A549 (cell line): ENCODE data around the gene APBB3. TPM values are rescaled to one million over a fixed set of nuclear protein-coding genes. Genes with fewer than 3 reads are reported as not detected.

Experiments
- ATAC-seq, 2 experiments: fragments of 200-7000 bp in 1 of 2; fragments of >200 bp in 1 of 2; cut with Nextera tagmentation in 1 of 2; cut with Tn5 transposase in 1 of 2; 3 replicates each; pipeline versions ENCODE4 v1.8.0 to v1.9.1; 2018 to 2020; ENCODE audit warnings: mild to moderate bottlenecking in 1 of 2, moderate library complexity in 1 of 2
- CTCF ChIA-PET: fragments of 300-600 bp; sonication (Branson Sonifier 250); formaldehyde crosslinking; extraction: SDS; loops from one replicate; lab custom pipeline; 2021; ENCODE audit warnings: antibody characterized with exemption, inconsistent platforms; lab: Yijun Ruan, JAX
- POLR2A ChIA-PET: fragments of 350-600 bp; formaldehyde crosslinking; extraction: SDS; loops from one replicate; lab custom pipeline; 2021; ENCODE audit warnings: antibody characterized with exemption, inconsistent platforms; lab: Yijun Ruan, JAX
- DNase-seq, 2 experiments: peaks; one replicate each; pipeline versions ENCODE4 v3.0.0 to v3.0.0-alpha.2; 2011 to 2016; ENCODE audit warnings: low read depth in 1 of 2, low spot score in 1 of 2
- FAIRE-seq: peaks from 2 replicates; lab custom pipeline; 2011; peaks lifted over from hg19 to GRCh38; lab: Jason Lieb, UNC
- H3K27ac ChIP-seq, 2 experiments: fragments of >200 bp; sonication (Bioruptor Twin); formaldehyde crosslinking; 3 replicates each; pipeline ENCODE4 v1.5.1; 2016 to 2017
- H3K4me1 ChIP-seq: fragments of >200 bp; sonication (Bioruptor Twin); formaldehyde crosslinking; 3 replicates; pipeline ENCODE4 v1.6.1; 2016
- H3K4me2 ChIP-seq: fragments of >200 bp; sonication (Bioruptor Twin); formaldehyde crosslinking; 3 replicates; pipeline ENCODE4 v1.6.1; 2016
- H3K4me3 ChIP-seq: fragments of >200 bp; sonication (Bioruptor Twin); formaldehyde crosslinking; 3 replicates; pipeline ENCODE4 v1.5.1; 2016
- H3K9me3 ChIP-seq: fragments of >200 bp; sonication (Bioruptor Twin); formaldehyde crosslinking; 3 replicates; pipeline ENCODE4 v1.6.1; 2016
- CBX2 ChIP-seq: fragments of 200-600 bp; sonication (generic); IDR thresholded peaks from 2 replicates; pipeline ENCODE4 v1.6.1; 2016; ENCODE audit warnings: low read depth, mild to moderate bottlenecking, borderline replicate concordance
- CEBPB ChIP-seq, 2 experiments: fragments of >200 bp in 1 of 2; sonication (Bioruptor Twin) in 1 of 2; formaldehyde crosslinking in 1 of 2; IDR thresholded peaks; 2 replicates each; pipeline ENCODE4 v1.6.1; 2012 to 2016
- EHF ChIP-seq: fragments of 250-450 bp; sonication (Bioruptor Pico); IDR thresholded peaks from 2 replicates; pipeline ENCODE4 v1.5.0; 2020; ENCODE audit warnings: mild to moderate bottlenecking
- HDAC2 ChIP-seq: fragments of 200-600 bp; sonication (generic); IDR thresholded peaks from 2 replicates; pipeline ENCODE4 v1.6.1; 2016
- HOXA7 ChIP-seq: fragments of 250-450 bp; sonication (Bioruptor Pico); IDR thresholded peaks from 2 replicates; pipeline ENCODE4 v1.5.0; 2020; ENCODE audit warnings: mild to moderate bottlenecking, moderate library complexity
- KDM1A ChIP-seq: fragments of 200-600 bp; sonication (generic); IDR thresholded peaks from 2 replicates; pipeline ENCODE4 v1.6.1; 2016; ENCODE audit warnings: low read depth, mild to moderate bottlenecking
- MYC ChIP-seq: IDR thresholded peaks from 2 replicates; pipeline ENCODE4 v1.6.1; 2012; ENCODE audit warnings: mild to moderate bottlenecking, inconsistent platforms, low read length, improper control_type of control experiment, borderline replicate concordance
- NFE2L2 ChIP-seq: fragments of 150-350 bp; conservative IDR thresholded peaks from 2 replicates; pipeline ENCODE4 v1.6.1; 2014; ENCODE audit warnings: low read length
- NR3C1 ChIP-seq: fragments of >200 bp; sonication (Bioruptor Twin); formaldehyde crosslinking; IDR thresholded peaks from 3 replicates; pipeline ENCODE4 v1.6.1; 2017
- PHF8 ChIP-seq: fragments of 200-600 bp; sonication (generic); IDR thresholded peaks from 2 replicates; pipeline ENCODE4 v1.6.1; 2016; ENCODE audit warnings: low read depth, mild to moderate bottlenecking, antibody characterized with exemption, moderate library complexity, borderline replicate concordance
- RAD21 ChIP-seq, 2 experiments: fragments of >200 bp in 1 of 2; sonication (Bioruptor Twin) in 1 of 2; formaldehyde crosslinking in 1 of 2; IDR thresholded peaks in 1 of 2; conservative IDR thresholded peaks in 1 of 2; 2 replicates in 1 of 2; 3 replicates in 1 of 2; pipeline ENCODE4 v1.6.1; 2012 to 2018; ENCODE audit warnings: inconsistent platforms in 1 of 2
- RCOR1 ChIP-seq: fragments of 150-350 bp; IDR thresholded peaks from 2 replicates; pipeline ENCODE4 v1.6.1; 2014; ENCODE audit warnings: antibody characterized with exemption, low read length, low read depth
- RFX5 ChIP-seq: fragments of 450-650 bp; IDR thresholded peaks from 2 replicates; pipeline ENCODE4 v1.7.1; 2014; ENCODE audit warnings: antibody characterized with exemption, mild to moderate bottlenecking, moderate library complexity
- SMC3 ChIP-seq: fragments of >200 bp; sonication (Bioruptor Twin); formaldehyde crosslinking; IDR thresholded peaks from 3 replicates; pipeline ENCODE4 v1.6.1; 2018; ENCODE audit warnings: inconsistent platforms
- TFCP2L1 ChIP-seq: fragments of 250-450 bp; sonication (Bioruptor Pico); IDR thresholded peaks from 2 replicates; pipeline ENCODE4 v1.5.0; 2021; ENCODE audit warnings: mild to moderate bottlenecking
- TP53 ChIP-seq: fragments of 250-450 bp; sonication (Bioruptor Pico); IDR thresholded peaks from 2 replicates; pipeline ENCODE4 v1.5.0; 2021; ENCODE audit warnings: mild to moderate bottlenecking, moderate library complexity
- ZSCAN20 ChIP-seq: fragments of 250-450 bp; sonication (Bioruptor Pico); IDR thresholded peaks from 2 replicates; pipeline ENCODE4 v1.8.0; 2022; ENCODE audit warnings: mild to moderate bottlenecking, moderate library complexity
- WGBS: methylation state at CpG from one replicate; pipeline ENCODE4 v1.1.6; 2017; ENCODE audit errors: missing lambda C conversion rate; 5-methylcytosine and 5-hydroxymethylcytosine counted together
- polyA plus RNA-seq, 4 experiments: library from polyadenylated mRNA; depleted of rRNA in 3 of 4; stranded (reverse); fragments of >200 nt; fragmentation: RNase III in 1 of 4; extraction: RNeasy Plus Mini Kit Qiagen cat#74134 plus additional on column Dnase treatment in 1 of 4; gene quantifications; 2 replicates in 3 of 4; 3 replicates in 1 of 4; pipeline ENCODE4 v1.2.3, GENCODE V29; 2011 to 2017
- TF ChIP-seq, protein P1 (sequence below): fragments of >200 bp; sonication (Bioruptor Twin); formaldehyde crosslinking; IDR thresholded peaks from 2 replicates; pipeline ENCODE4 v1.6.1; 2016
- TF ChIP-seq, protein P2 (sequence below): fragments of 450-650 bp; IDR thresholded peaks from 2 replicates; pipeline ENCODE4 v1.6.1; 2014; ENCODE audit warnings: antibody characterized with exemption
- TF ChIP-seq, protein P3 (sequence below): fragments of >200 bp; sonication (Bioruptor Twin); formaldehyde crosslinking; IDR thresholded peaks from 3 replicates; pipeline ENCODE4 v1.6.1; 2016
- TF ChIP-seq, protein P4 (sequence below): fragments of 250-450 bp; sonication (Bioruptor Pico); IDR thresholded peaks from 2 replicates; pipeline ENCODE4 v1.5.0; 2021; ENCODE audit warnings: mild to moderate bottlenecking, moderate library complexity, borderline replicate concordance

APBB3 gene
- polyA plus RNA-seq, 2 of the 4 experiments (the other 2 are of a cell fraction): 9.4 to 11.7 TPM

DNA sequence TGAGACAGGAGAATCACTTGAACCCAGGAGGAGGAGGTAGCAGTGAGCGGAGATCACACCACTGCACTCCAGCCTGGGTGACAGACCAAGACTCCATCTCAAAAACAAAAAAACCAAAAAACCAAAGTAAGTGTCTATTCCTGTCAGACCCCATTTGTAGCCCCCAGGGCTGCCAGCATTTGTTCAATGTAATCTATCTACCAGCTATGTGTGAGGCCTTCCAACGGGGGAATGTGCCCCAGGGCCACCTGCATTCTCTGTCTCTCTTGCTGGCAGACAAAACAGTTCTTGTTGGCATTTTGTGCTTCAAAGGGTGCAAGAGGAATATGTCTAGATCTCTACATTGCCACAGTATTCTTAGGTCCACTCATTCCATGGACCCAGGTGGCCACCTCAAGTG is 34.4 kb upstream of the APBB3 start:
- Histone ChIP-seq H3K9me3 (no peaks in the 10 kb centered on the region), H3K4me2 (no peak overlapping the region), H3K4me3 (no peak overlapping the region), H3K4me1 (no peaks in the 10 kb centered on the region), H3K27ac (no peak overlapping the region)
- no peak for FAIRE-seq
- ChIA-PET POLR2A (no interaction called here), CTCF (no interaction called here)
- TF ChIP-seq PHF8: no peak
- no peak for TF ChIP-seq HOXA7 (CRISPR knock-in tag)
- TF ChIP-seq CBX2: no peak
- no peak for TF ChIP-seq EHF (CRISPR knock-in tag)
- TF ChIP-seq MYC: no peak
- 82% methylated on average over 2 of the region's 2 CpGs for WGBS
- DNase-seq: no peak
- ATAC-seq: no peak

DNA sequence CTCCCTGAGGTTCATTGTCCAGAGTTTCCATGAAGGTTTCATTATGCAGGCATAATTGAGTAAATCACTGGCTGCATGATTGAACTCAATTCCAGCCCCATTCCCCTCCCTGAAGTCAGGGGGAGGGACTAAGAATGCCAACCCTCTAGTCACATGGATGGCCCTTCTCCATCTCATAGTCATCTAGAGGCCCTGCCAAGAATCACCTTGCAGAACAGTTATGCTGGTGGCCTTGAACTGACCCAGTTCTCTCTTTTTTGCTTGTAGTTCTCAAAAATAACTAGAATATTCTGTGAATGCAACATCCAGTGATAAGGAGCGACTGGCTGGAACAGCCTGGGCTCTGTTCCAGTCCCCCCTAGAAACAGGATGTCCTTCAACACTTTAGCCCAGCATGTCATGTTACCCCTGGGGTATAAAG is 31.9 kb upstream of the APBB3 start:
- Histone ChIP-seq H3K27ac (no peak overlapping the region), H3K4me2 (no peak overlapping the region), H3K4me3 (no peak overlapping the region), H3K9me3 (no peaks in the 10 kb centered on the region), H3K4me1 (no peaks in the 10 kb centered on the region)
- DNase-seq: no peak
- ChIA-PET POLR2A (no interaction called here), CTCF (interaction anchor here (1.0 kb wide), 1 partner anchor 15 kb away, joined by 3 read pairs; no protein-coding TSS in a partner anchor)
- no peak for FAIRE-seq
- 82% methylated on average over 1 of the region's 1 CpG for WGBS
- no peak for TF ChIP-seq TFCP2L1
- TF ChIP-seq, protein P1, sequence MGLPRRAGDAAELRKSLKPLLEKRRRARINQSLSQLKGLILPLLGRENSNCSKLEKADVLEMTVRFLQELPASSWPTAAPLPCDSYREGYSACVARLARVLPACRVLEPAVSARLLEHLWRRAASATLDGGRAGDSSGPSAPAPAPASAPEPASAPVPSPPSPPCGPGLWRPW: no peak
- TF ChIP-seq RCOR1: no peak
- no peak for TF ChIP-seq KDM1A
- no peak for TF ChIP-seq TP53
- TF ChIP-seq, protein P2, sequence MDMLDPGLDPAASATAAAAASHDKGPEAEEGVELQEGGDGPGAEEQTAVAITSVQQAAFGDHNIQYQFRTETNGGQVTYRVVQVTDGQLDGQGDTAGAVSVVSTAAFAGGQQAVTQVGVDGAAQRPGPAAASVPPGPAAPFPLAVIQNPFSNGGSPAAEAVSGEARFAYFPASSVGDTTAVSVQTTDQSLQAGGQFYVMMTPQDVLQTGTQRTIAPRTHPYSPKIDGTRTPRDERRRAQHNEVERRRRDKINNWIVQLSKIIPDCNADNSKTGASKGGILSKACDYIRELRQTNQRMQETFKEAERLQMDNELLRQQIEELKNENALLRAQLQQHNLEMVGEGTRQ: no peak
- TF ChIP-seq RAD21 (conservative IDR thresholded peaks at IDR 0.05 in 1 of 2, IDR thresholded peaks at IDR 0.05 in 1 of 2): no peak
- TF ChIP-seq, protein P3, sequence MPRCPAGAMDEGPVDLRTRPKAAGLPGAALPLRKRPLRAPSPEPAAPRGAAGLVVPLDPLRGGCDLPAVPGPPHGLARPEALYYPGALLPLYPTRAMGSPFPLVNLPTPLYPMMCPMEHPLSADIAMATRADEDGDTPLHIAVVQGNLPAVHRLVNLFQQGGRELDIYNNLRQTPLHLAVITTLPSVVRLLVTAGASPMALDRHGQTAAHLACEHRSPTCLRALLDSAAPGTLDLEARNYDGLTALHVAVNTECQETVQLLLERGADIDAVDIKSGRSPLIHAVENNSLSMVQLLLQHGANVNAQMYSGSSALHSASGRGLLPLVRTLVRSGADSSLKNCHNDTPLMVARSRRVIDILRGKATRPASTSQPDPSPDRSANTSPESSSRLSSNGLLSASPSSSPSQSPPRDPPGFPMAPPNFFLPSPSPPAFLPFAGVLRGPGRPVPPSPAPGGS: no peak
- TF ChIP-seq CEBPB (IDR thresholded peaks at IDR 0.05): no peak
- no peak for TF ChIP-seq ZSCAN20 (CRISPR knock-in tag)
- TF ChIP-seq NFE2L2: no peak
- TF ChIP-seq, protein P4, sequence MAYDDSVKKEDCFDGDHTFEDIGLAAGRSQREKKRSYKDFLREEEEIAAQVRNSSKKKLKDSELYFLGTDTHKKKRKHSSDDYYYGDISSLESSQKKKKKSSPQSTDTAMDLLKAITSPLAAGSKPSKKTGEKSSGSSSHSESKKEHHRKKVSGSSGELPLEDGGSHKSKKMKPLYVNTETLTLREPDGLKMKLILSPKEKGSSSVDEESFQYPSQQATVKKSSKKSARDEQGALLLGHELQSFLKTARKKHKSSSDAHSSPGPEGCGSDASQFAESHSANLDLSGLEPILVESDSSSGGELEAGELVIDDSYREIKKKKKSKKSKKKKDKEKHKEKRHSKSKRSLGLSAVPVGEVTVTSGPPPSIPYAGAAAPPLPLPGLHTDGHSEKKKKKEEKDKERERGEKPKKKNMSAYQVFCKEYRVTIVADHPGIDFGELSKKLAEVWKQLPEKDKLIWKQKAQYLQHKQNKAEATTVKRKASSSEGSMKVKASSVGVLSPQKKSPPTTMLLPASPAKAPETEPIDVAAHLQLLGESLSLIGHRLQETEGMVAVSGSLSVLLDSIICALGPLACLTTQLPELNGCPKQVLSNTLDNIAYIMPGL (CRISPR knock-in tag): no peak
- no peak for TF ChIP-seq HDAC2
- no peak for TF ChIP-seq NR3C1
- no peak for TF ChIP-seq SMC3
- TF ChIP-seq RFX5: no peak
- ATAC-seq: no peak
